DMS 273 treated with DMSO at 0.1 percent for 48 hours (cell line): ENCODE measurements around the gene QSER1.
"Not testable (repeated sequence)": the region's sequence is repeated elsewhere in the genome, so short reads cannot be mapped to it uniquely, and the experiment has no call there.

Experiments
- DNase-seq: peaks from one replicate; lab custom pipeline; 2025; lab: John Stamatoyannopoulos, UW

QSER1 gene

GRCh38 chr11:32892355-32893092 lies at the start of gene QSER1:
QSER1 (plus strand) TSS chr11:32892811; CDS start chr11:32893126, 315 bp downstream.
- DNase-seq, result no peak

- no peak for DNase-seq
These were observed 49.1 kb upstream of the QSER1 start for GRCh38 chr11:32843544-32843943.

GRCh38 chr11:32847511-32847910 lies 45.1 kb upstream of the QSER1 start:
- DNase-seq, result no peak

GRCh38 chr11:32849761-32850160 lies 42.9 kb upstream of the QSER1 start:
- no peak for DNase-seq

GRCh38 chr11:32851251-32851650 lies 41.4 kb upstream of the QSER1 start:
- no peak for DNase-seq

- no peak for DNase-seq
These were observed 40.4 kb upstream of the QSER1 start for GRCh38 chr11:32852207-32852606.

- DNase-seq, result no peak
These were observed 37.0 kb upstream of the QSER1 start for GRCh38 chr11:32855601-32856000.

- DNase-seq, result no peak
These were observed 33.9 kb upstream of the QSER1 start for GRCh38 chr11:32858731-32859130.

GRCh38 chr11:32861850-32862577 lies 30.6 kb upstream of the QSER1 start:
- DNase-seq, result no peak

GRCh38 chr11:32864555-32864954 lies 28.1 kb upstream of the QSER1 start:
- no peak for DNase-seq

- not testable (repeated sequence) for DNase-seq
These were observed 23.9 kb upstream of the QSER1 start for GRCh38 chr11:32868752-32869151.

- DNase-seq, result no peak
These were observed 21.9 kb upstream of the QSER1 start for GRCh38 chr11:32870676-32871075.

- no peak for DNase-seq
These were observed 18.5 kb upstream of the QSER1 start for GRCh38 chr11:32874132-32874531.

GRCh38 chr11:32881286-32881685 lies 11.3 kb upstream of the QSER1 start:
- no peak for DNase-seq

- DNase-seq, result no peak
These were observed 9.2 kb upstream of the QSER1 start for GRCh38 chr11:32883421-32883820.

- no peak for DNase-seq
These were observed 8.6 kb upstream of the QSER1 start for GRCh38 chr11:32884023-32884422.

GRCh38 chr11:32884770-32885384 lies 7.7 kb upstream of the QSER1 start:
- no peak for DNase-seq

GRCh38 chr11:32885556-32885955 lies 7.1 kb upstream of the QSER1 start:
- DNase-seq, result no peak

GRCh38 chr11:32886180-32886579 lies 6.4 kb upstream of the QSER1 start:
- DNase-seq, result no peak

- not testable (repeated sequence) for DNase-seq
These were observed 4.8 kb upstream of the QSER1 start for GRCh38 chr11:32887707-32888383.

- not testable (repeated sequence) for DNase-seq
These were observed 4.3 kb upstream of the QSER1 start for GRCh38 chr11:32888384-32888710.

- DNase-seq, result no peak
These were observed 3.8 kb upstream of the QSER1 start for GRCh38 chr11:32888805-32889204.
